ENCODE data around the gene ZNF385B. TPM values are rescaled to one million over a fixed set of nuclear protein-coding genes. Genes with fewer than 3 reads are reported as not detected.
"Not testable (repeated sequence)": the region's sequence is repeated elsewhere in the genome, so short reads cannot be mapped to it uniquely, and the experiment has no call there.

ZNF385B gene
- total and polyA plus RNA-seq, 5 experiments from 2014 or later, result not detected

DNA sequence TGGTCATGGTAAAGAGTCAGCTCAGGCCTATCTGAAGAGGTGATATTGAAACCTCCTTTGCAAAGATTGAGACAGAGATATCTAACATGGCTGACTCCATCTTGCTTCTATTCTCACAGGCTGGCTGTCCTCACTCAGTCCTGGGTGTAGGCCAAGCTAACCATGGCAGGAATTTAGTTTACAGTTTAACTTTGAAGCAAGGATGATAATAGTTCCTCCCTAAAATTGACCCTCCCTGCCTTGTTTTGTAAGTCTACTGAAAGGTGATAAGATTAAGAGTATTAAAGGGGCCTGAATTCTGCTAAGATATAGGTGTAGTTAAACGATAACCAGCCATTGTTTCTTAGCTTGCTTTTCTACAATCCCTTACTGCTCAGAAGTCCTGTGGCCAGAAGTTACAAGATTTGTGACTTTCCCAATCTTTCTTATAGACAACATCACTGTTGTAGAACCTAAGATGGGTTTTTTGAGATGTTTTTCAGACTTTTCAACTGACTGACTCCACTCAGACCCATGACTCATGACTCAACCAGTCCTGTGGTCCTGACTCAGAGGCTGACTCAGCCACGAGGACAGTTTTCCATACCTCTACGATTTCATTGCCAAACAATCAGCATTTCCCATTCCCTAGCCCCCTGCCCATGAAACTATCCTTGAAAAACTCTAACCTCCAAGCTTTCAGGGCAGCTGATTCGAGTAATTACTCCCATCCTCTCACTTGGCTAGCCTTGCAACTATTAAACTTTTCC lies 401.1 kb downstream of the ZNF385B start:
- H3K27ac Mint-ChIP-seq, result no peak overlapping the region
- peaks cover 3 to 14% (median 7%) of the 10 kb centered on the region in 5 donors for H3K27me3 Mint-ChIP-seq
- H3K36me3 Mint-ChIP-seq, result peaks cover 0 to 4% (median 0%) of the 10 kb centered on the region in 3 donors
- peaks cover 0 to 17% (median 4%) of the 10 kb centered on the region in 9 donors for H3K9me3 Mint-ChIP-seq
- no peak for DNase-seq
- POLR2A ChIA-PET, result no interaction called here
- H3K4me3 Mint-ChIP-seq, result no peak overlapping the region
- H3K4me1 Mint-ChIP-seq, result no peaks in the 10 kb centered on the region
- no peak for ATAC-seq

DNA sequence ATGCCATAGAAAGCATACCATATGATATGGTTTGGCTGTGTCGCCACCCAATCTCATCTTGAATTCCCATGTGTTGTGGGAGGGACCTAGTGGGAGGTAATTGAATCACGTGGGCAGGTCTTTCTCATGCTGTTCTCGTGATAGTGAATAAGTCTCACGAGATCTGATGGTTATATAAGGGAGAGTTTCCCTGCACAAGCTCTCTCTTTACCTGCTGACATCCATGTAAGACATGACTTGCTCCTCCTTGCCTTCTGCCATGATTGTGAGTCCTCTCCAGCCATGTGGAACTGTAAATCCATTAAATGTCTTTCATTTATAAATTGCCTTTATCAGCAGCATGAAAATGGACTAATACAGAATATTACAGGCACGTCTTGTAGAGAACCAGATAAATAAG lies 403.3 kb downstream of the ZNF385B start:
- H3K27ac Mint-ChIP-seq, H3K27me3 Mint-ChIP-seq, H3K4me1 Mint-ChIP-seq, DNase-seq, H3K36me3 Mint-ChIP-seq, H3K4me3 Mint-ChIP-seq, POLR2A ChIA-PET, ATAC-seq: not testable (repeated sequence)
- H3K9me3 Mint-ChIP-seq, result peaks cover 0 to 11% (median 3%) of the 10 kb centered on the region in 9 donors

DNA sequence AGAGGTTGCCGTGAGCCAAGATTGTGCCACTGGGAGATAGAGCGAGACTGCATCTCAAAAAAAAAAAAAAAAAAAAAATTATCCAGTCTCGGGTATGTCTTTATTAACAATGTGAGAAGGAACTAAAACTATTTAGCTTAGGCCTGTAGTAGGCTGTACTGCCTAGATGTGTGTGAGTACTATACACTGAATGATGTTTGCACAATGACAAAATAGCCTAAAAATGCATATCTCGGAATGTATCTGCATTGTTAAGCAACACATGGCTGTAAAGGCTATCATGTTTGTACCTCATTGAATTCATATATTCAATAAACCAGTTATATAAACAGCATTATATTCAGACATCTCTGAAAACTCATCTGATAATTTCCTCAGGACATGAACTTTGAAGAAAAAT lies 405.6 kb downstream of the ZNF385B start:
- no peaks in the 10 kb centered on the region for H3K36me3 Mint-ChIP-seq
- no peak overlapping the region for H3K4me3 Mint-ChIP-seq
- peaks cover 0 to 11% (median 3%) of the 10 kb centered on the region in 9 donors for H3K9me3 Mint-ChIP-seq
- DNase-seq, result no peak
- peaks cover 0 to 6% (median 4%) of the 10 kb centered on the region in 5 donors for H3K27me3 Mint-ChIP-seq
- no peaks in the 10 kb centered on the region for H3K4me1 Mint-ChIP-seq
- H3K27ac Mint-ChIP-seq, result no peak overlapping the region
- no peak for ATAC-seq
- POLR2A ChIA-PET, result no interaction called here

DNA sequence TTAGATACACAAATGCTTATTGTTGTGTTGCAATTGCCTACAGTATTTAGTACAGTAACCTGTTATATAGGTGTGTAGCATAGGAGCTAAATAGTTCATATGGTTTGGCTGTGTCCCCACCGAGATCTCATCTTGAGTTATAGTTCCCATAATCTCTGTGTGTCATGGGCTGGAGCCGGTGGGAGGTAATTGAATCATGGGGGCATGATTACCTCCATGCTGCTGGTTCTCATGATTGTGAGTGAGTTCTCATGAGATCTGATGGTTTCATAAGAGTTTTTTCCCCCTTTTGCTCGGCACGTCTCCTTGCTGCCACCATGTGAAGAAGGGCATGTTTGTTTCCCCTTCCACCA lies 406.3 kb downstream of the ZNF385B start:
- Mint-ChIP-seq H3K27me3 (peaks cover 0 to 6% (median 3%) of the 10 kb centered on the region in 5 donors), H3K4me3 (no peak overlapping the region), H3K4me1 (no peaks in the 10 kb centered on the region), H3K9me3 (peaks cover 0 to 11% (median 3%) of the 10 kb centered on the region in 9 donors), H3K27ac (no peak overlapping the region), H3K36me3 (no peaks in the 10 kb centered on the region)
- DNase-seq (no peak), ATAC-seq (no peak)
- POLR2A ChIA-PET, result no interaction called here

DNA sequence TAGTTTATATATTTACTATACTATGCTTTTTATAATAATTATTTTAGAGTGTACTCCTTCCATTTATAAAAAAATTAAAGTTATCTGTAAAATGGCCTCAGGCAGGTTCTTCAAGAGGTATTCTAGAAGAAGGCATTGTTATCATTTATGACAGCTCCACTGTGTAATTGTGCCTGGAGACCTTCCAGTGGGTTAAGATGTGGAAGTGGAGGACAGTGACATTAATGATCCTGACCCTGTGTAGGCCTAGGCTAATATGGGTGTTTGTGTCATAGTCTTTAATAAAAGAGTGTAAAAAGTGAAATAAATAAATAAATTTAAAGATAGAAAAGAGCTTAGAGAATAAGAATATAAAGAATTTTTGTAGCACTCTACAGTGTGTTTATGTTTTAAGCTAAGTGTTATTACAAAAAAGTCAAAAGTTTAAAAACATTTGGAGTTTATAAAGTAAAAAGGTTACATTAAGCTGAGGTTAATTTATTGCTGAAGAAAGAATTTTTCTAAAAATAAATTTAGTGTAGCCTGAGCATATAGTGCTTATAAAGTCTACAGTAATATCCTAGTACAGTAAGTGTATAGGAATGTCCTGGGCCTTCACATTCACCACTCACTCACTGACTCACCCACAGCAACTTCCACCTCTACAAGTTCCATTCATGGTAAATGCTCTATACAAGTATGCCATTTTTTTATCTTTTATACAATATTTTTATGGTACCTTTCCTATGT lies 406.8 kb downstream of the ZNF385B start:
- Mint-ChIP-seq H3K27me3 (peaks cover 0 to 6% (median 3%) of the 10 kb centered on the region in 5 donors), H3K4me3 (no peak overlapping the region), H3K9me3 (peaks cover 0 to 11% (median 3%) of the 10 kb centered on the region in 9 donors), H3K36me3 (no peaks in the 10 kb centered on the region), H3K4me1 (no peaks in the 10 kb centered on the region), H3K27ac (no peak overlapping the region)
- no peak for ATAC-seq
- no peak for DNase-seq
- POLR2A ChIA-PET, result no interaction called here

DNA sequence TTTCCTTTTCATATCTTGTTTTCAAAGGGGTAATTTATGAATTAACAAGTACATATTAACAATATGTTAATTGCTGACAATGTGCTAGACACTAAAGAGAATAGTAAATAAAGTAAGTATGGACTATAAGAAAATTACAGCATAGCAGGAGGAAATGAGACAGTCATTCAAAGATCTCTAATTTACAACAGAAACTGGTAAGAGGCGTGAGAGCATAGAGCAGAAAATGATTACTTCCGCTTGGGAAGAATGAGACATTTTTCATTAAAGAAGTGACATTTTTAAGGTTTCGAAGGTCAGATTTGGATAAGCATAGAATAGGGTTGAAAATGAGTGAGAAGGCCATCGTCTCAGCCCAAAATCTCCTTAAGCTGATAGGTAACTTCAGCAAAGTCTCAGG lies 412.4 kb downstream of the ZNF385B start:
- Mint-ChIP-seq H3K9me3 (peaks cover 0 to 4% (median 0%) of the 10 kb centered on the region in 9 donors), H3K27me3 (peaks cover 5 to 10% (median 7%) of the 10 kb centered on the region in 5 donors), H3K4me3 (no peak overlapping the region), H3K4me1 (no peaks in the 10 kb centered on the region), H3K27ac (no peak overlapping the region), H3K36me3 (no peaks in the 10 kb centered on the region)
- POLR2A ChIA-PET, result no interaction called here
- no peak for ATAC-seq
- no peak for DNase-seq

DNA sequence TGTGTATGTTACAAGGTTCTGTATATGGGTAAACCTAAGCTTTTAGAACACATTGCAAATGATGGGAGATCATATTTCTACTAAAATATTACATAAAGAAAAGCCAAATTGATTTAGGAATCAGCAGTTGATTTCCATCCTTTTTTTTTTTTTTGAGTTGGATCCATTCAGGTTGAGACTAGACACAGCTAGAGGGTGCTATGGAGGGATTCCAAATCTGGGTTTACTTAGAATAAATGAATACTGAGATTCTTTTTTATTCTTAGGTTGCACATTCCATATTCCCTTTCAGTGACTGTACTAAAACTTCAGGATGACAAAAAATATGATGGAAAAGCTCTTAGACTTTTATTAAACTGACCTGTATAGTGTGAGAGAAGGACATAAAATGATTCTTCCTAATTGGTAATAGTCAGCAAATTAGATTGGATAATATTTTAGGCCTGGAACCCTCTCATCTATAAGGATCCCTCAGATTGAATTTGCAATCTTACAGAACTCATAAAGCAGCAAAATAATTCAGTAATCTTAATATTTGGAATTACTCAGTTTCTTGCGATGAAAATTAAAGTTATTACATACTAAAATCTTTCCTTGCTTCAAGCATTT lies 413.5 kb downstream of the ZNF385B start:
- H3K27me3 Mint-ChIP-seq, result peaks cover 6 to 19% (median 7%) of the 10 kb centered on the region in 5 donors
- no peak overlapping the region for H3K4me3 Mint-ChIP-seq
- peaks cover 0 to 4% (median 0%) of the 10 kb centered on the region in 9 donors for H3K9me3 Mint-ChIP-seq
- DNase-seq, result no peak
- H3K36me3 Mint-ChIP-seq, result no peaks in the 10 kb centered on the region
- H3K4me1 Mint-ChIP-seq, result no peaks in the 10 kb centered on the region
- no peak overlapping the region for H3K27ac Mint-ChIP-seq
- ATAC-seq, result no peak
- POLR2A ChIA-PET, result no interaction called here

DNA sequence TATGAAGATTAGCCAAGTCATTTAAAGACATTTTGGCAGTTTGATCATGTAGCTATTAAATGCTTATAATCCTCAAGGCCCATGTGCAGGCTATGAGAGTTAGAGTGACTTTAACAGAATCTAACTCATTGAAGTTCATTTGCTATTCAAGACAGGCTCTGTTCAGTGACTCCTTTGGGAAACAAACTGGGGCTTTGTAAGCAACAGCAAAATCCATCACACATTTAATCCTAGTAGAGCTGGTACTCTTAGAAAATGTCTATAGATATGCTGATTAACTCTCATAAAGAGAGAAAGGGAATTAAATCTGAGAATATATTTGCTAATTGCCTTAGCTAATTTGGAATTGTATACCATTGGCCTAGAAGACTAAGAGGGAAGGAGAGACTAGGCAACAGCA lies 414.0 kb downstream of the ZNF385B start:
- H3K9me3 Mint-ChIP-seq, result peaks cover 0 to 4% (median 0%) of the 10 kb centered on the region in 9 donors
- H3K36me3 Mint-ChIP-seq, result no peaks in the 10 kb centered on the region
- DNase-seq (no peak), ATAC-seq (no peak)
- H3K4me3 Mint-ChIP-seq, result no peak overlapping the region
- H3K4me1 Mint-ChIP-seq, result no peaks in the 10 kb centered on the region
- POLR2A ChIA-PET, result no interaction called here
- peaks cover 7 to 24% (median 11%) of the 10 kb centered on the region in 5 donors for H3K27me3 Mint-ChIP-seq
- H3K27ac Mint-ChIP-seq, result no peak overlapping the region

DNA sequence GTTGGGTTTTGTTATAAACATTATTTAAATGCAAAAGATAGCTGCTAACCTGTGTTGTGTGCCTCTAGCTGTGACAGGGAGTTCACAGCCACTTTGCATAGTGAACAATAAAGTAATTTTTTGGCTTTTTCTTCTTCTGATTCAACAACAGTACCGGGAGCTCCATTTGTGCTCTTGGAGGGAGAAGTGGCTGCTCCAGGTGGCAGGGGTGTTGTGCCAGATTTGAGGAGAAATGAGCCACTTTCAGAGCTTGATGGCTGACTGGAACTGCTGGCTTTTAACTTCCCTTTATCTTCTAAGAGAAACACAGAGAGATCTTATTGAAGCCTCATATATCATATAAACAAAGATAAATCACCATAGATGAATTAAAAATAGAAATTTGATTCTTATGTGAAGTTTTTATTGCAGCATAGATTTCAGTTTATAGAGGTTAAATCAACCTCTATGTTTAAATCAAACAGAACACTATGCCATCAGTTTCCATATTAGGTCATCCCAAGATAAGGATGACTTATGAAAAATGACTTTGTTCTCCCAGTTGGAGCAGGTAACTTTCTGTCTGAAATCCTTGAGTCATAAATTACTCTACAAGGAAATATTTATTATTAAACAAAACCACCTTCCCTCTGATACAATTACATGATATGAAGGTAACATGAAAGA lies 414.8 kb downstream of the ZNF385B start:
- no peaks in the 10 kb centered on the region for H3K4me1 Mint-ChIP-seq
- H3K36me3 Mint-ChIP-seq, result no peaks in the 10 kb centered on the region
- DNase-seq, result no peak
- ATAC-seq, result no peak
- H3K4me3 Mint-ChIP-seq, result no peak overlapping the region
- peaks cover 0 to 4% (median 0%) of the 10 kb centered on the region in 9 donors for H3K9me3 Mint-ChIP-seq
- peaks cover 5 to 26% (median 12%) of the 10 kb centered on the region in 5 donors for H3K27me3 Mint-ChIP-seq
- POLR2A ChIA-PET, result no interaction called here
- H3K27ac Mint-ChIP-seq, result no peak overlapping the region

DNA sequence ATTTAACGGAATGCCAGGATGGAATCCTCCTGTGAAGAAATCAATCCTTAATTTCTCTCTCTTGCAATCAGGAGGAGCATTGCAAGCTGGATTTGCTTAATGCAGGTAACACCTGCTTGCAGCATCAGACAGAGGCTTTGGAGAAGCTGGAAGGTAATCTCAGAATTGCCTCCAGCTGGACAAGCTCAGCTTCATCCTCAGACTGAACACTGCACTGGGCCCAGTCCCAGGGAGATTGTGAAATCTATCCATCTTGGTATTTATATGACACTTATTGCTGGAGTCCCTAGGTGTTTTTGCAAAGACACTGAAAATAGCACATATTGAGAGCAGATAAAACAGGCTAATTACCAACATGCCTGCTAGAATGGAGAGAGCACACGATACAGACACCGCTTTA lies 417.4 kb downstream of the ZNF385B start:
- Mint-ChIP-seq H3K9me3 (peaks cover 0 to 2% (median 0%) of the 10 kb centered on the region in 9 donors), H3K4me1 (no peaks in the 10 kb centered on the region), H3K27ac (no peak overlapping the region), H3K36me3 (no peaks in the 10 kb centered on the region), H3K4me3 (no peak overlapping the region), H3K27me3 (peaks cover 9 to 38% (median 23%) of the 10 kb centered on the region in 5 donors)
- DNase-seq, result no peak
- POLR2A ChIA-PET, result no interaction called here
- no peak for ATAC-seq

DNA sequence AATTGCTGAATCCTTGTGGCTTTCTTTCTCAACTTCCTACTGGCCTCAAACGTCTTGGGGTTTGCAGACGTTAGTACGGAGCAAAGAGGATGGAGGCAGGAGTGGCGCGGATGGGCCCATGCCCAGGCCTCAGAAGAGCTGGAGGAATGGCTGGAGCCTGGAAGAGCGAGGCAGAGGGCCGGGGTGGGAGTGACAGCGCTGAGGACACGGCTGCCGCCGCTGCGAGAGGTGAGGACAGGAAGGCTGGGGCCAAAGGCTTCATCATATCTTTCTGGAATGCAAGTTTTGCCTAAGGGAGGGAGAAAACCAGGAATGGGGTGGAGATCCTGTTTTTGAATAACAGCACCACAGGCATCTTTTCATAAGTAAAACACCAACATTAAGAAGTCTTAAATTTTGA lies 418.2 kb downstream of the ZNF385B start:
- Mint-ChIP-seq H3K4me3 (no peak overlapping the region), H3K4me1 (no peaks in the 10 kb centered on the region), H3K27ac (no peak overlapping the region), H3K36me3 (no peaks in the 10 kb centered on the region), H3K27me3 (peaks cover 7 to 39% (median 28%) of the 10 kb centered on the region in 5 donors), H3K9me3 (no peaks in the 10 kb centered on the region)
- no peak for DNase-seq
- no peak for ATAC-seq
- POLR2A ChIA-PET, result no interaction called here

DNA sequence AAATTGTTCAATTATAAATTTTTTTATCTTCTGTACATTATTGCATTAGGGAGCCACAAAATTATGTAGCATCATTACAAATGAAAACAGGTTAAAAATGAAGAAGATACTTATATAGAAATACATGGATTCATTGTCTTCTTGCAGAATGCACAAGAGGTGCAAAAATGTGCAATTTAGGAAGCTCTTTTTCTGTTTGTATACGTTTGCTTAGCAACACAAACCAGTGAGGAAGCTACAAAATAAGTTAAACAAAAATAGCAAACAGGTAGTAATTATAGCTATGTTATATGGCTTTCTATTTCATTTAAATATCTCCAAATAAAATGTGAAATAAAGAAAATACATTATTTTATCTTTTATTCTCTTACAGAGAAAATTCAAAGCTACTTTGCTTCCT lies 419.2 kb downstream of the ZNF385B start:
- H3K9me3 Mint-ChIP-seq, result no peaks in the 10 kb centered on the region
- H3K4me3 Mint-ChIP-seq, result no peak overlapping the region
- DNase-seq, result no peak
- no peaks in the 10 kb centered on the region for H3K4me1 Mint-ChIP-seq
- H3K36me3 Mint-ChIP-seq, result no peaks in the 10 kb centered on the region
- no peak for ATAC-seq
- no peak overlapping the region for H3K27ac Mint-ChIP-seq
- H3K27me3 Mint-ChIP-seq, result peaks cover 7 to 39% (median 27%) of the 10 kb centered on the region in 5 donors
- POLR2A ChIA-PET, result no interaction called here

DNA sequence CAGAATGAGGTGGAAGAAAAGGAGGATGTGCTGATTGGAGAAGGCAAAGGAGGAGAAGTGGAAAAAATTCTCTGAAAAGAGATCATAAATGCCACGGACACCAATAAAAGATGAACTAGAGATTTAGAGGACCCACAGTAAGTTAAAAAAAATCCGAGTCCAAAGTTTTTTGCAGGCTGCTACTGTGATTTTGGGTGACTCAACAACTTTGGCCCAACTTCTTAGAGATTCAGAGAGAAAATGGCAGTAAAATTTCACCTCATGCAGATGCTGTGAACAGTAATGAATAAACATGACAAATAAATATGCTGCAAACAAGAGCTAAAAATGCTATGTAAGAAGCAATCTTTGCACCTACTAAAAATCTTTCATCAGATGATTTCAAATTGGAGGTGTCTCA lies 419.9 kb downstream of the ZNF385B start:
- Mint-ChIP-seq H3K27ac (no peak overlapping the region), H3K9me3 (no peaks in the 10 kb centered on the region), H3K27me3 (peaks cover 7 to 39% (median 27%) of the 10 kb centered on the region in 5 donors), H3K4me3 (no peak overlapping the region), H3K36me3 (no peaks in the 10 kb centered on the region), H3K4me1 (no peaks in the 10 kb centered on the region)
- ATAC-seq (no peak), DNase-seq (no peak)
- POLR2A ChIA-PET, result no interaction called here
